ENCODE results near the gene LYPLAL1. TPM values are rescaled to one million over a fixed set of nuclear protein-coding genes. Genes with fewer than 3 reads are reported as not detected.
"Not testable (repeated sequence)": the region's sequence is repeated elsewhere in the genome, so short reads cannot be mapped to it uniquely, and the experiment has no call there.

Gene LYPLAL1
- total RNA-seq, 1 donor from 2014 or later: 25.6 TPM

GRCh38 chr1:219189021-219189824, 15.5 kb downstream of the LYPLAL1 start:
- peak overlapping the region; percentile 73 for H3K9ac ChIP-seq (ENCODE audit: low read length)
- H4K20me1 ChIP-seq (ENCODE audit: insufficient read depth, low read length): no peaks in the 10 kb centered on the region
- no peaks in the 10 kb centered on the region for H3K9me3 ChIP-seq (ENCODE audit: insufficient read depth, low read depth, low read length)
- H3K36me3 ChIP-seq (ENCODE audit: insufficient read depth, low read length): no peaks in the 10 kb centered on the region
- H3K9me3 Mint-ChIP-seq (ENCODE audit: unreplicated experiment): no peaks in the 10 kb centered on the region
- no peak overlapping the region for H3K4me3 ChIP-seq (ENCODE audit: insufficient read depth, low read depth, low read length)
- H3K27me3 Mint-ChIP-seq (ENCODE audit: low read depth, unreplicated experiment): no peaks in the 10 kb centered on the region
- peaks cover 8% of the 10 kb centered on the region for H3K36me3 Mint-ChIP-seq (ENCODE audit: low read depth, unreplicated experiment)
- DNase-seq (ENCODE audit: low read depth) (peak; percentile 84), FAIRE-seq (peak; percentile 37)
- H3K4me1 ChIP-seq (ENCODE audit: insufficient read depth, low read length): peaks cover 16% of the 10 kb centered on the region
- no peaks in the 10 kb centered on the region for H3K27me3 ChIP-seq (ENCODE audit: insufficient read depth, low read length)
- H3K4me1 Mint-ChIP-seq (ENCODE audit: low read depth, unreplicated experiment): peaks cover 29% of the 10 kb centered on the region
- no peak for TF ChIP-seq EZH2 (IDR thresholded peaks at IDR 0.05; ENCODE audit: insufficient read depth, low read length)
- no peak for TF ChIP-seq CTCF (IDR thresholded peaks at IDR 0.05; ENCODE audit: insufficient read depth, low read depth, low read length)
- H3K79me2 ChIP-seq (ENCODE audit: insufficient read depth, low read length): peaks cover 31% of the 10 kb centered on the region
- H3K4me2 ChIP-seq (ENCODE audit: low read length): peak overlapping the region; percentile 69
- no peak overlapping the region for H2AFZ ChIP-seq (ENCODE audit: low read depth, low read length)
- peak overlapping the region; percentile 78 for H3K27ac ChIP-seq (ENCODE audit: low read depth, low read length)
- no peak overlapping the region for H3K4me3 Mint-ChIP-seq (ENCODE audit: unreplicated experiment)
- H3K27ac Mint-ChIP-seq (ENCODE audit: unreplicated experiment): peak overlapping the region; percentile 0

GRCh38 chr1:219189952-219190351, 16.3 kb downstream of the LYPLAL1 start:
- DNase-seq (ENCODE audit: low read depth): no peak
- H3K4me1 ChIP-seq (ENCODE audit: insufficient read depth, low read length): peaks cover 16% of the 10 kb centered on the region
- peaks cover 29% of the 10 kb centered on the region for H3K4me1 Mint-ChIP-seq (ENCODE audit: low read depth, unreplicated experiment)
- H3K9me3 Mint-ChIP-seq (ENCODE audit: unreplicated experiment): no peaks in the 10 kb centered on the region
- no peaks in the 10 kb centered on the region for H3K36me3 ChIP-seq (ENCODE audit: insufficient read depth, low read length)
- no peaks in the 10 kb centered on the region for H4K20me1 ChIP-seq (ENCODE audit: insufficient read depth, low read length)
- peak overlapping the region; percentile 78 for H3K27ac ChIP-seq (ENCODE audit: low read depth, low read length)
- H3K4me2 ChIP-seq (ENCODE audit: low read length): no peak overlapping the region
- H3K4me3 Mint-ChIP-seq (ENCODE audit: unreplicated experiment): no peak overlapping the region
- no peak overlapping the region for H3K4me3 ChIP-seq (ENCODE audit: insufficient read depth, low read depth, low read length)
- H2AFZ ChIP-seq (ENCODE audit: low read depth, low read length): no peak overlapping the region
- no peak for FAIRE-seq
- H3K27ac Mint-ChIP-seq (ENCODE audit: unreplicated experiment): no peak overlapping the region
- no peak overlapping the region for H3K9ac ChIP-seq (ENCODE audit: low read length)
- TF ChIP-seq CTCF (IDR thresholded peaks at IDR 0.05; ENCODE audit: insufficient read depth, low read depth, low read length) (no peak), EZH2 (IDR thresholded peaks at IDR 0.05; ENCODE audit: insufficient read depth, low read length) (no peak)
- no peaks in the 10 kb centered on the region for H3K27me3 ChIP-seq (ENCODE audit: insufficient read depth, low read length)
- no peaks in the 10 kb centered on the region for H3K9me3 ChIP-seq (ENCODE audit: insufficient read depth, low read depth, low read length)
- no peaks in the 10 kb centered on the region for H3K27me3 Mint-ChIP-seq (ENCODE audit: low read depth, unreplicated experiment)
- peaks cover 27% of the 10 kb centered on the region for H3K79me2 ChIP-seq (ENCODE audit: insufficient read depth, low read length)
- peaks cover 3% of the 10 kb centered on the region for H3K36me3 Mint-ChIP-seq (ENCODE audit: low read depth, unreplicated experiment)

- Histone ChIP-seq H3K27me3 (ENCODE audit: insufficient read depth, low read length) (no peaks in the 10 kb centered on the region), H4K20me1 (ENCODE audit: insufficient read depth, low read length) (no peaks in the 10 kb centered on the region), H3K36me3 (ENCODE audit: insufficient read depth, low read length) (no peaks in the 10 kb centered on the region), H3K4me2 (ENCODE audit: low read length) (no peak overlapping the region), H3K9ac (ENCODE audit: low read length) (no peak overlapping the region), H3K27ac (ENCODE audit: low read depth, low read length) (no peak overlapping the region), H2AFZ (ENCODE audit: low read depth, low read length) (no peak overlapping the region), H3K9me3 (ENCODE audit: insufficient read depth, low read depth, low read length) (no peaks in the 10 kb centered on the region), H3K4me1 (ENCODE audit: insufficient read depth, low read length) (peaks cover 16% of the 10 kb centered on the region), H3K4me3 (ENCODE audit: insufficient read depth, low read depth, low read length) (no peak overlapping the region), H3K79me2 (ENCODE audit: insufficient read depth, low read length) (peaks cover 24% of the 10 kb centered on the region)
- no peak for TF ChIP-seq CTCF (IDR thresholded peaks at IDR 0.05; ENCODE audit: insufficient read depth, low read depth, low read length)
- TF ChIP-seq EZH2 (IDR thresholded peaks at IDR 0.05; ENCODE audit: insufficient read depth, low read length): no peak
- H3K4me3 Mint-ChIP-seq (ENCODE audit: unreplicated experiment): no peak overlapping the region
- no peaks in the 10 kb centered on the region for H3K9me3 Mint-ChIP-seq (ENCODE audit: unreplicated experiment)
- DNase-seq (ENCODE audit: low read depth): no peak
- no peak overlapping the region for H3K27ac Mint-ChIP-seq (ENCODE audit: unreplicated experiment)
- FAIRE-seq: no peak
- no peaks in the 10 kb centered on the region for H3K27me3 Mint-ChIP-seq (ENCODE audit: low read depth, unreplicated experiment)
- H3K36me3 Mint-ChIP-seq (ENCODE audit: low read depth, unreplicated experiment): peaks cover 3% of the 10 kb centered on the region
- peaks cover 26% of the 10 kb centered on the region for H3K4me1 Mint-ChIP-seq (ENCODE audit: low read depth, unreplicated experiment)
These were observed 16.9 kb downstream of the LYPLAL1 start for GRCh38 chr1:219190605-219191004.

GRCh38 chr1:219195833-219196232, 22.2 kb downstream of the LYPLAL1 start:
- not testable (repeated sequence) for H3K79me2 ChIP-seq (ENCODE audit: insufficient read depth, low read length); H3K27ac Mint-ChIP-seq (ENCODE audit: unreplicated experiment); H3K36me3 ChIP-seq (ENCODE audit: insufficient read depth, low read length); H3K27me3 ChIP-seq (ENCODE audit: insufficient read depth, low read length); H3K9me3 Mint-ChIP-seq (ENCODE audit: unreplicated experiment); H3K9me3 ChIP-seq (ENCODE audit: insufficient read depth, low read depth, low read length); H4K20me1 ChIP-seq (ENCODE audit: insufficient read depth, low read length); FAIRE-seq; H3K27ac ChIP-seq (ENCODE audit: low read depth, low read length); H3K9ac ChIP-seq (ENCODE audit: low read length); H3K4me1 ChIP-seq (ENCODE audit: insufficient read depth, low read length); H3K4me3 Mint-ChIP-seq (ENCODE audit: unreplicated experiment); H3K4me2 ChIP-seq (ENCODE audit: low read length); H3K4me3 ChIP-seq (ENCODE audit: insufficient read depth, low read depth, low read length); H3K4me1 Mint-ChIP-seq (ENCODE audit: low read depth, unreplicated experiment); H3K27me3 Mint-ChIP-seq (ENCODE audit: low read depth, unreplicated experiment); H2AFZ ChIP-seq (ENCODE audit: low read depth, low read length); DNase-seq (ENCODE audit: low read depth)
- peaks cover 17% of the 10 kb centered on the region for H3K36me3 Mint-ChIP-seq (ENCODE audit: low read depth, unreplicated experiment)

Data from astrocyte (in vitro differentiated cells and primary cell).